BJ (cell line): ENCODE measurements around the gene LRFN4. TPM values are rescaled to one million over a fixed set of nuclear protein-coding genes. Genes with fewer than 3 reads are reported as not detected.

Experiments
- CTCF ChIA-PET: fragments of 350-600 bp; formaldehyde crosslinking; extraction: SDS; loops from one replicate; lab custom pipeline; 2021; ENCODE audit warnings: antibody characterized with exemption, inconsistent platforms; lab: Yijun Ruan, JAX
- POLR2A ChIA-PET: fragments of 300-600 bp; sonication (Branson Sonifier 250); formaldehyde crosslinking; extraction: SDS; loops from one replicate; lab custom pipeline; 2021; ENCODE audit warnings: antibody characterized with exemption; lab: Charles Lee
- DNase-seq: peaks from one replicate; pipeline ENCODE4 v3.0.0-alpha.2; 2011; ENCODE audit warnings: low read depth
- H3K27me3 ChIP-seq: 2 replicates; pipeline ENCODE4 v1.6.0; 2011; ENCODE audit warnings: low read length; ENCODE audit not compliant: control insufficient read depth, insufficient read depth
- H3K36me3 ChIP-seq: 2 replicates; pipeline ENCODE4 v1.5.1; 2011; ENCODE audit warnings: low read length; ENCODE audit not compliant: control insufficient read depth, insufficient read depth
- H3K4me3 ChIP-seq: 2 replicates; pipeline ENCODE4 v1.5.1; 2011; ENCODE audit warnings: low read depth, mild to moderate bottlenecking, control low read depth, low read length
- polyA plus RNA-seq: library from polyadenylated mRNA; depleted of rRNA; stranded (reverse); fragments of >200 nt; gene quantifications from 2 replicates; pipeline ENCODE4 v1.2.3, GENCODE V29; 2011
- TF ChIP-seq, protein P1 (sequence below): IDR thresholded peaks from 2 replicates; pipeline ENCODE4 v1.5.1; 2011; ENCODE audit warnings: low read depth, mild to moderate bottlenecking, control low read depth, inconsistent platforms, low read length, moderate library complexity; ENCODE audit not compliant: insufficient read depth

The LRFN4 gene
- polyA plus RNA-seq, 1 experiment, result 15.8 TPM

DNA sequence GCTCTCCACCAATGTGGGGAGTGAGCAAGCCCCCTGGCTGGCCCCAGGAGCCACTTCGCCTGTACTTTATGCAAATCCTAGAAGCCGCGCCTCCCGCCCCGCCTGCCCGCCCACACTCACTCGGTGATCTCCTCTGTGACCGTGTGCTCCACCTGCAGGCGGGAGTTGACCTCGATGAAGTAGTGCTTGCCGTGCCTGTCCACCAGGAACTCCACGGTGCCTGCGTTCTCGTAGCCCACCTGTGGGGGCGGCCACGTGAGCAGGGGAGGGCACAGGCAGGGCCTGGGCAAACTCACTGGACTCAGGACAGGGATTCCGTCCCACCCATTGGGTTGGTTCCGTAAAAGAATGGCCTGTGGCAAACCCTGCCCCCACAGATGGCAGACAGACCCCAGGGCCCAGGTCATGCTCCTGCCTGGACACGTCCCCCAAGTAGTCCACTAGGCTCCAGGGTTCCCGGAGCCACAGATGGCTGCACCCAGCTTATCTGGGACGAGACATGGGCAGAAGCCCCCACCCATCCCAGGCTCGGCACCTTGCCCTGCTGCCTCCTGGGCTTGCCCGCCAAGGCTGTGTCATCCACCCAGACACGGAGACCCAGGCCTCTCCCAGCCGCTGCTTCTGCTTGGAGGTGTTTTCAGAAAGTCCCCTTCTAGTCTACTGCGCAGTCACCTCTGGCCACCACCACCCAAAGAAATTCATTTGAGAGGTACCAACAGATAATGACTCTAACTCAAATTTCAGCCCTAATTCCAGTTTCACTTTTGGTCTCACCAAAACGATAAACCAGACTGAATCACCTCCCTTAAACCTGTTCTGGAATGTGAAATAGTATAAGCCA lies 12.1 kb downstream of the LRFN4 start:
- Histone ChIP-seq H3K27me3 (no peaks in the 10 kb centered on the region), H3K4me3 (no peak overlapping the region), H3K36me3 (peaks cover 5% of the 10 kb centered on the region)
- CTCF ChIA-PET, result interaction anchor here (1.5 kb wide), 1 partner anchor 12 kb away, joined by 4 read pairs; no protein-coding TSS in a partner anchor
- POLR2A ChIA-PET, result no interaction called here
- no peak for DNase-seq
- TF ChIP-seq, protein P1, sequence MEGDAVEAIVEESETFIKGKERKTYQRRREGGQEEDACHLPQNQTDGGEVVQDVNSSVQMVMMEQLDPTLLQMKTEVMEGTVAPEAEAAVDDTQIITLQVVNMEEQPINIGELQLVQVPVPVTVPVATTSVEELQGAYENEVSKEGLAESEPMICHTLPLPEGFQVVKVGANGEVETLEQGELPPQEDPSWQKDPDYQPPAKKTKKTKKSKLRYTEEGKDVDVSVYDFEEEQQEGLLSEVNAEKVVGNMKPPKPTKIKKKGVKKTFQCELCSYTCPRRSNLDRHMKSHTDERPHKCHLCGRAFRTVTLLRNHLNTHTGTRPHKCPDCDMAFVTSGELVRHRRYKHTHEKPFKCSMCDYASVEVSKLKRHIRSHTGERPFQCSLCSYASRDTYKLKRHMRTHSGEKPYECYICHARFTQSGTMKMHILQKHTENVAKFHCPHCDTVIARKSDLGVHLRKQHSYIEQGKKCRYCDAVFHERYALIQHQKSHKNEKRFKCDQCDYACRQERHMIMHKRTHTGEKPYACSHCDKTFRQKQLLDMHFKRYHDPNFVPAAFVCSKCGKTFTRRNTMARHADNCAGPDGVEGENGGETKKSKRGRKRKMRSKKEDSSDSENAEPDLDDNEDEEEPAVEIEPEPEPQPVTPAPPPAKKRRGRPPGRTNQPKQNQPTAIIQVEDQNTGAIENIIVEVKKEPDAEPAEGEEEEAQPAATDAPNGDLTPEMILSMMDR, result no peak

DNA sequence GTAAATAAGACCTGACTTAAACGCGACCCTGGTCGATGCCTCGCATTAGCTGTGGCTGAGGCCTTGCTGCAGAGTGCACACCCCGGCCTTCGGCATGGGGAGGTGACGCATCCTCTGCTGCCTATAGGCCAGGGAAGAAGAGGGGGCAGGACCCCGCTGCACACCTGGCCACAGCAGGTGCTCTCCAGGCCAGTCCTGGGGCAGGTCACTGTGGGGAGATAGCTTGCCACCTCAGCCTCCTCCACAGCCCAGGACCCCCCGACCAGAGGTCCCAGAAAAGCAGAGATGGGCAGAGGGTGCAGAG lies 12.7 kb downstream of the LRFN4 start:
- POLR2A ChIA-PET, result no interaction called here
- H3K4me3 ChIP-seq, result no peak overlapping the region
- H3K36me3 ChIP-seq, result peaks cover 5% of the 10 kb centered on the region
- no peak for DNase-seq
- TF ChIP-seq, protein P1, result no peak
- CTCF ChIA-PET, result interaction anchor here (1.5 kb wide), 1 partner anchor 11 kb away, joined by 4 read pairs; no protein-coding TSS in a partner anchor
- H3K27me3 ChIP-seq, result no peaks in the 10 kb centered on the region

DNA sequence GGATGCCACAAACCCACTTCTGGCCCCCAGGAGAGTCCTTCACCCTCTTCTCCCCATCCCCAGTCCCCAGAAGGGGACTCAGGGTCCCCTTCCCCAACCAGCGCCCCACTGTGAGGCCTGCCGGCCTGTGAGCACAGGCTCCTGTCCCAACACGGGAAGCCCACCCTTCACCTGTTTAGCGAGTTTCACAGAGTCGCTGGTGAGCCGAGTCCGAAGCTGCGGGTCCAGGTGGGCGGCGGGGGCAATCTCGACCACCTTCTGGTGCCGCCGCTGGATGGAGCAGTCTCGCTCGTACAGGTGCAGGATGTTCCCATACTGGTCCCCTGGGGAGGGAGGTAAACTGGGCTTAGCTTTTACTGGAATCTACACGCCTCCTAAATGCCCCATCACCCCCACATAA lies 13.3 kb downstream of the LRFN4 start:
- TF ChIP-seq, protein P1, result no peak
- ChIA-PET CTCF (interaction anchor here (1.5 kb wide), 1 partner anchor 11 kb away, joined by 4 read pairs; no protein-coding TSS in a partner anchor), POLR2A (no interaction called here)
- DNase-seq, result no peak
- H3K4me3 ChIP-seq, result no peak overlapping the region
- peaks cover 5% of the 10 kb centered on the region for H3K36me3 ChIP-seq
- no peaks in the 10 kb centered on the region for H3K27me3 ChIP-seq

DNA sequence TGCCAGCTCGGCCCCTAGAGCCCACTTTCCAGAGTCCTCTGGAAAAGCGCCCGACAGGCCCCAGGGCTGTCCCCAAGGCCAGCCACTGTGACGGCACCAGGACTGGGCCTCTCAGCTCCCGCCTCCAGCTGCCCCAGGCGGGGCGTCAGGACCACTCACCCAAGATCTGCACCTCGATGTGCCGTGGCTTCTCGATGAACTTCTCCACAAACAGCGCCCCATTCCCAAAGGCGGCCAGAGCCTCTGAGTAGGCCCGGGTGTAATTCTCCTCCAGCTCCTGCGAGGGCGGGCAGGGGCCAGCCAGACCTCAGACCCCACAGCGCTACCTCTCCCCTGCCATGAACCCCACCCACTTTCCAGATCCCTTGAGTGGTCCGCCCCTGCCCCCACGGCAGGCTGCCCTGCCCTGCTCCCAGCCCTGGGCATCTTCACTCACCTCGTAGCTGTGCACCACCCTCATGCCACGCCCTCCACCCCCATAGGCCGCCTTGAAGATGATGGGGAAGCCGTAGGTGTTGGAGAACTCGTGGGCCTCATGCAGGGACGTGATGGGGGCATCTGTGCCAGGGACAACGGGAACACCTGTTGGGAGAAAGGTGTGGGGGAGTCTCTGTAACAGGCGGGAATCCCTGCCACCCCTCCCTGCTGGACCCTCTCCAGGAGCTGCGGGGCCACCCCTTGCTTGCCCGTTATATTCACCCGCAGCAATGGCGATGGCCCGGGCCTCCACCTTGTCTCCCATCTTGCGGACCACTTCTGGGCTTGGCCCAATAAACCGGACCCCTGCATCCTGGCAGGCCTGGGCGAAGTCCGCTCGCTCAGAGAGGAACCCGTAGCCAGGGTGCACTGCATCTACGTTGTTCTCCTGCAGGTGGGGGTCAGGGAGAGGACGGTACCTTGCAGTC lies 14.0 kb downstream of the LRFN4 start:
- H3K36me3 ChIP-seq, result peaks cover 5% of the 10 kb centered on the region
- CTCF ChIA-PET, result interaction anchor here (1.5 kb wide), 1 partner anchor 10 kb away, joined by 4 read pairs; no protein-coding TSS in a partner anchor
- no peak overlapping the region for H3K4me3 ChIP-seq
- TF ChIP-seq, protein P1, result no peak
- no peak for DNase-seq
- no peaks in the 10 kb centered on the region for H3K27me3 ChIP-seq
- POLR2A ChIA-PET, result no interaction called here

DNA sequence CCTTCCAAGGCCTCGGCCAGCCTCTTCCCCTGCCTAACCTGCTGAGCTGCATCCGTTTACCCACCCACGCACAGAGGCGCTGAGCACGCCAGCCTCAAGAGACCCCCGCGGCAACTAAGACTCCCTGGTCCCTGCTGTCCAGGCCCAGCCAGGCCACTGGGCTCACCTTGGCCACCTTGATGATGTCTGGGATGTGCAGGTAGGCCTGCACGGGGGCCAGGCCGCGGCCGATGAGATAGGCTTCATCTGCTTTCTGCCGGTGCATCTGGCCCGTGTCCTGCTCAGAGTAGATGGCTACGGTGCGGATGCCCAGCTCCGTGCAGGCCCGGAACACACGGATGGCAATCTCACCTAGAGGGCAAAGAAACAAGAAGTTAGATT lies 14.6 kb downstream of the LRFN4 start:
- CTCF ChIA-PET, result no interaction called here
- POLR2A ChIA-PET, result no interaction called here
- TF ChIP-seq, protein P1, result no peak

More for the DNA sequence above, 14.6 kb downstream of the LRFN4 start:
- no peak overlapping the region for H3K4me3 ChIP-seq
- H3K36me3 ChIP-seq, result peaks cover 5% of the 10 kb centered on the region
- no peak for DNase-seq
- H3K27me3 ChIP-seq, result no peaks in the 10 kb centered on the region
